Uterus (tissue), 4 donors: ENCODE measurements around the gene NAAA. TPM values are rescaled to one million over a fixed set of nuclear protein-coding genes. Genes with fewer than 3 reads are reported as not detected.

ENCODE experiments used
- DNase-seq, 2 donors: peaks; one replicate each; pipeline ENCODE4 v3.0.0-alpha.2; 2019 to 2020
- H3K27ac ChIP-seq, 2 donors: fragments of 200-600 bp; sonication (generic); 1 replicate in 1 of 2; 2 replicates in 1 of 2; pipeline ENCODE4 v1.5.1; 2016 to 2018
- H3K27me3 ChIP-seq, 2 donors: fragments of 200-600 bp; sonication (generic); one replicate each; pipeline ENCODE4 v1.5.1; 2018 to 2019; ENCODE audit warnings: control low read depth in 1 of 2
- H3K36me3 ChIP-seq, 2 donors: fragments of 200-600 bp; sonication (generic); one replicate each; pipeline ENCODE4 v1.5.1; 2019; ENCODE audit warnings: control low read depth in 1 of 2
- H3K4me1 ChIP-seq, 2 donors: fragments of 200-600 bp; sonication (generic); one replicate each; pipeline ENCODE4 v1.5.1; 2018 to 2019; ENCODE audit warnings: control low read depth in 1 of 2
- H3K4me3 ChIP-seq, 2 donors: fragments of 200-600 bp; sonication (generic); 1 replicate in 1 of 2; 2 replicates in 1 of 2; pipeline ENCODE4 v1.5.1; 2018 to 2019; ENCODE audit warnings: mild to moderate bottlenecking in 1 of 2
- H3K9me3 ChIP-seq, 2 donors: fragments of 200-600 bp; sonication (generic); one replicate each; pipeline ENCODE4 v1.5.1; 2019; ENCODE audit warnings: control low read depth in 1 of 2
- CTCF ChIP-seq, 4 experiments: fragments of 200-600 bp in 2 of 4; fragments of 450-650 bp in 2 of 4; sonication (generic) in 2 of 4; IDR thresholded peaks; one replicate each; pipeline ENCODE4 v1.5.1; 2016 to 2019; ENCODE audit warnings: antibody characterized with exemption in 4 of 4, mild to moderate bottlenecking in 2 of 4, moderate library complexity in 1 of 4
- POLR2A ChIP-seq, 2 donors: fragments of 450-650 bp; IDR thresholded peaks; one replicate each; pipeline ENCODE4 v1.6.1; 2016; ENCODE audit warnings: antibody characterized with exemption in 2 of 2, mild to moderate bottlenecking in 1 of 2, moderate library complexity in 1 of 2
- intact Hi-C: fragments of 100-400 bp; cut with DNase I; formaldehyde crosslinking; loops from one replicate; pipeline ENCODE4 v1.15.1; 2023; ENCODE audit warnings: low total_unique reads
- total RNA-seq, 4 donors: library from RNA; depleted of rRNA in 3 of 4; stranded (reverse); fragments of >200 nt in 3 of 4; gene quantifications; one replicate each; pipeline versions ENCODE4 v1.1.0 to v1.2.4, GENCODE V29; 2014 to 2023
- donor health status: DM: yes; HTN: yes; CAD: no.

NAAA gene
- total RNA-seq, 4 donors from 2014 or later: 21.5 to 109 (median 46.1) TPM

DNA sequence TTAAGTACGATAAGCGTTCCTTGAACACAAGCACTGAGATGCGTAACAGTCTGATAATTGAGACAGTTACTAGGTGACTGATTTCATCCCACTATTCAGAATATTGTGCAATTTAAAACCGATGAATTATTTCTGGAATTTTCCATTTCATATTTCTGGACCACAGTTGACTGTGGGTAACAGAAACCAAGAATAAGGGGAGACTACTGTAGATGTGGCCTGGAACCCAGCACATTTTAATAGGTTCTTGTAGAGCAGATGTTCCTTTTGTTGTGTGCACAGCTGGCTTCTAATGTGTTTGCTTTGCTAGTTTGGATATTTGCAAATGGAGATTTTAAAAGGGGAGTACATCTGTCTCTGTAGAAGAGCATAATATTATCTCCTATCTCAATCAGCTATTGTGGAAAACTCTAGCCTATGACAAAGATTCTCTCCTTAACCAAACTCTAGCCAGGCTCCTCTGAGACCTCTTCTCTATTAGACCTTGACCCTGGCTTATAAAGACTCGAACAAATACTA, 16.4 kb downstream of the NAAA start:
- no peaks in the 10 kb centered on the region for H3K36me3 ChIP-seq
- no peaks in the 10 kb centered on the region for H3K4me1 ChIP-seq
- no peak overlapping the region for H3K27ac ChIP-seq
- TF ChIP-seq CTCF (IDR thresholded peaks at IDR 0.05): no peak
- TF ChIP-seq POLR2A (IDR thresholded peaks at IDR 0.05): no peak
- H3K9me3 ChIP-seq: no peaks in the 10 kb centered on the region
- intact Hi-C loops: no loop called here
- no peaks in the 10 kb centered on the region for H3K27me3 ChIP-seq
- DNase-seq: no peak
- H3K4me3 ChIP-seq: no peak overlapping the region

DNA sequence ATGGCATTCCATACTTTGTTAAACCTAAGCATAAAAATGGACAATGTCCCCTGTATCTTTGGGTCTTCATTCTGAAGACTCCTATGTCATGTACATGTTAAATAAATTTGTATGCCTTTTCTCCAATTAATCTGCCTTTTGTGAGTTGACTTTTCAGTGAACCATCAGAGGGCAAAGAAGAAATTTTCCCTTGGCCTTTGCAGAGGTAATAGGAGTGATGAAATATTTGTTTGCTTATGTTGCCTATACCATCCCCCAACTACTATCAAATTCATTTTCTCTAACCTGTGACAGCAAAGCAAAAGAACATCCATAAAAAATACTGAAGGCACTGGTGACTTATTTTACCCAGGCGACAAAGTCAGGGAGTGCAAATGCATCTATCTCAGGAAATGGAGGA, 18.2 kb downstream of the NAAA start:
- intact Hi-C loops: no loop called here
- no peak overlapping the region for H3K4me3 ChIP-seq
- no peaks in the 10 kb centered on the region for H3K27me3 ChIP-seq
- no peak for TF ChIP-seq CTCF (IDR thresholded peaks at IDR 0.05)
- no peak for TF ChIP-seq POLR2A (IDR thresholded peaks at IDR 0.05)
- no peaks in the 10 kb centered on the region for H3K9me3 ChIP-seq
- H3K4me1 ChIP-seq: no peaks in the 10 kb centered on the region
- no peaks in the 10 kb centered on the region for H3K36me3 ChIP-seq
- H3K27ac ChIP-seq: no peak overlapping the region
- no peak for DNase-seq

DNA sequence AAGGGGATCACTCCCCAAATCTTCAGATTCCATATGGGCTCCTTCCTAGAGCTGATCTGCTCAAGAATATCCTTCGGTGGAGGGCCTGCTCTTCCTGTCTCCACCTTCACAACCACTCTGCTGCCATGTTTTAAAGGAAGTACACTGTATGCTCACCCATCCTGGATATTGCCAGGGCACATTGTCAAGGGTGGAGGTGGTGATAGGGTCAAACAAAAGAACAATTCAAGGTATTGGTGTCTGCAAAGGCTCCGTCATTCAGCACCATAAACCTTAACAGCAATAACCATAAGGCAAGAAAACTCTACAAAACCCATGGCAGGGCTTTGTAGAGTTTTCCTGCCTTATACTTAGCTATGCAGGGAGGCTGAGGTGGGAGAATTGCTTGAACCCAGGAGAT, 18.9 kb downstream of the NAAA start:
- Histone ChIP-seq H3K4me1 (no peaks in the 10 kb centered on the region), H3K27ac (no peak overlapping the region), H3K9me3 (no peaks in the 10 kb centered on the region), H3K36me3 (no peaks in the 10 kb centered on the region), H3K27me3 (no peaks in the 10 kb centered on the region), H3K4me3 (no peak overlapping the region)
- intact Hi-C loops: no loop called here
- no peak for DNase-seq
- TF ChIP-seq POLR2A (IDR thresholded peaks at IDR 0.05) (no peak), CTCF (IDR thresholded peaks at IDR 0.05) (no peak)

GRCh38 chr4:75920327-75920726, 20.5 kb downstream of the NAAA start:
- no peaks in the 10 kb centered on the region for H3K27me3 ChIP-seq
- intact Hi-C loops: no loop called here
- no peaks in the 10 kb centered on the region for H3K4me1 ChIP-seq
- no peak overlapping the region for H3K27ac ChIP-seq
- no peaks in the 10 kb centered on the region for H3K36me3 ChIP-seq
- no peak for DNase-seq
- TF ChIP-seq CTCF (IDR thresholded peaks at IDR 0.05) (no peak), POLR2A (IDR thresholded peaks at IDR 0.05) (no peak)
- no peak overlapping the region for H3K4me3 ChIP-seq
- no peaks in the 10 kb centered on the region for H3K9me3 ChIP-seq

DNA sequence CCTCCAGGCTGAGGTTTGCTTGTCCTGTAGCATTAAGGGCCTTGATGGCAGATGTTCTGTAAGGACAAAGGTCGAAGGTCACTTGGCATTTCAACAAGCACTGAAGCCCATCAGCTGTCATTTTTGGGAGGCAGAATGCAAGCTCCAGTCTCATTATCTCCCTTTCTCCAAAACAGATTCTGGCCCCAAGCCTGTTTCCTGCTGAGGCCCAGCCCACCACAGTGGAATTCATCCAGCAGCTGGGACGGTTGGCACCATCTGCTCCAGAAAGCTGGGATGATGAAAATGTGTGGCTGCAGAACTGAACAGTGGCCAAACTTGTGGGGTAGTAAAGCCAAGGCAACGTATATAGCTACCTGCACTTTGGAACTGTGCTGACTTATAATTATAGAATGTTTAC, 20.9 kb downstream of the NAAA start:
- Histone ChIP-seq H3K27me3 (no peaks in the 10 kb centered on the region), H3K4me1 (no peaks in the 10 kb centered on the region), H3K36me3 (no peaks in the 10 kb centered on the region), H3K9me3 (no peaks in the 10 kb centered on the region), H3K4me3 (no peak overlapping the region), H3K27ac (no peak overlapping the region)
- DNase-seq: no peak
- TF ChIP-seq CTCF (IDR thresholded peaks at IDR 0.05): no peak
- TF ChIP-seq POLR2A (IDR thresholded peaks at IDR 0.05): no peak
- intact Hi-C loops: no loop called here
